H9 (cell line): Measurements from ENCODE around the gene SERPINA10. TPM values are rescaled to one million over a fixed set of nuclear protein-coding genes. Genes with fewer than 3 reads are reported as not detected.

Experiments used
- DNase-seq: peaks from one replicate; pipeline ENCODE4 v3.0.0-alpha.2; 2017
- H2AFZ ChIP-seq: one replicate; pipeline ENCODE4 v1.6.1; 2013; ENCODE audit warnings: mild to moderate bottlenecking, low read length, control low read depth, moderate library complexity
- H2AK5ac ChIP-seq: 2 replicates; pipeline ENCODE4 v1.6.1; 2013; ENCODE audit warnings: low read length, control low read depth, mixed read lengths; ENCODE audit not compliant: insufficient read length
- H2BK120ac ChIP-seq: one replicate; pipeline ENCODE4 v1.6.1; 2013; ENCODE audit warnings: low read depth, mild to moderate bottlenecking, low read length, control low read depth, inconsistent platforms; ENCODE audit not compliant: poor library complexity, severe bottlenecking
- H2BK12ac ChIP-seq: 2 replicates; pipeline ENCODE4 v1.6.1; 2013; ENCODE audit warnings: low read length, control low read depth, mixed read lengths, low read depth; ENCODE audit not compliant: insufficient read length
- H2BK15ac ChIP-seq: 2 replicates; pipeline ENCODE4 v1.6.1; 2013; ENCODE audit warnings: low read depth, low read length, control low read depth
- H2BK20ac ChIP-seq: one replicate; pipeline ENCODE4 v1.6.1; 2013; ENCODE audit warnings: low read depth, mild to moderate bottlenecking, low read length, control low read depth, inconsistent platforms; ENCODE audit not compliant: poor library complexity, severe bottlenecking
- H2BK5ac ChIP-seq: 2 replicates; pipeline ENCODE4 v1.6.1; 2013; ENCODE audit warnings: low read length, control low read depth, mixed read lengths; ENCODE audit not compliant: insufficient read length
- H3K14ac ChIP-seq: 2 replicates; pipeline ENCODE4 v1.6.1; 2013; ENCODE audit warnings: low read length, control low read depth; ENCODE audit not compliant: insufficient read depth
- H3K18ac ChIP-seq: 2 replicates; pipeline ENCODE4 v1.6.1; 2013; ENCODE audit warnings: low read depth, mild to moderate bottlenecking, mixed read lengths, low read length, control low read depth; ENCODE audit not compliant: insufficient read length
- H3K23ac ChIP-seq: 2 replicates; pipeline ENCODE4 v1.6.1; 2013; ENCODE audit warnings: low read length, control low read depth, mixed read lengths, low read depth; ENCODE audit not compliant: insufficient read length
- H3K23me2 ChIP-seq: 2 replicates; pipeline ENCODE4 v1.6.1; 2013; ENCODE audit warnings: low read depth, mild to moderate bottlenecking, mixed read lengths, low read length, control low read depth; ENCODE audit not compliant: insufficient read length, poor library complexity, severe bottlenecking
- H3K27ac ChIP-seq: 2 replicates; pipeline ENCODE4 v1.5.1; 2013; ENCODE audit warnings: low read length, control low read depth, mixed read lengths, low read depth; ENCODE audit not compliant: insufficient read length
- H3K27me3 ChIP-seq: 2 replicates; pipeline ENCODE4 v1.6.1; 2013; ENCODE audit warnings: low read length, control low read depth, inconsistent platforms; ENCODE audit not compliant: insufficient read depth
- H3K4ac ChIP-seq: 2 replicates; pipeline ENCODE4 v1.6.1; 2013; ENCODE audit warnings: low read depth, mild to moderate bottlenecking, control low read depth, inconsistent platforms, low read length, moderate library complexity
- H3K4me1 ChIP-seq: 2 replicates; pipeline ENCODE4 v1.6.1; 2013; ENCODE audit warnings: low read length, control low read depth, inconsistent platforms; ENCODE audit not compliant: insufficient read depth
- H3K4me2 ChIP-seq: 2 replicates; pipeline ENCODE4 v1.6.1; 2013; ENCODE audit warnings: low read length, control low read depth, mixed read lengths; ENCODE audit not compliant: insufficient read length, insufficient read depth
- H3K56ac ChIP-seq: 2 replicates; pipeline ENCODE4 v1.6.1; 2013; ENCODE audit warnings: low read depth, mild to moderate bottlenecking, mixed read lengths, low read length, control low read depth; ENCODE audit not compliant: insufficient read length
- H3K79me1 ChIP-seq: 2 replicates; pipeline ENCODE4 v1.6.1; 2013; ENCODE audit warnings: low read depth, mild to moderate bottlenecking, moderate library complexity, low read length, control low read depth, inconsistent platforms; ENCODE audit not compliant: insufficient read depth, poor library complexity, severe bottlenecking
- H3K79me2 ChIP-seq: 2 replicates; pipeline ENCODE4 v1.6.1; 2013; ENCODE audit warnings: low read length, control low read depth, inconsistent platforms; ENCODE audit not compliant: insufficient read depth
- H3K9ac ChIP-seq: 2 replicates; pipeline ENCODE4 v1.6.1; 2013; ENCODE audit warnings: low read length, control low read depth, mixed read lengths; ENCODE audit not compliant: insufficient read length; ENCODE audit errors: extremely low read depth
- H3K9me3 ChIP-seq: one replicate; pipeline ENCODE4 v1.6.1; 2013; ENCODE audit warnings: low read depth, low read length, inconsistent platforms; ENCODE audit not compliant: control insufficient read depth
- H3T11ph ChIP-seq: one replicate; pipeline ENCODE4 v1.6.1; 2013; ENCODE audit warnings: mild to moderate bottlenecking, low read length, control low read depth, inconsistent platforms
- H4K20me1 ChIP-seq: one replicate; pipeline ENCODE4 v1.6.1; 2013; ENCODE audit not compliant: control insufficient read depth, insufficient read length, insufficient read depth
- H4K5ac ChIP-seq: 2 replicates; pipeline ENCODE4 v1.6.1; 2013; ENCODE audit warnings: low read depth, mild to moderate bottlenecking, mixed read lengths, low read length, control low read depth; ENCODE audit not compliant: insufficient read length
- H4K8ac ChIP-seq: replicated peaks from 2 replicates; pipeline ENCODE4 v1.6.1; 2013; ENCODE audit warnings: low read length, control low read depth, mixed read lengths, low read depth; ENCODE audit not compliant: insufficient read length
- H4K91ac ChIP-seq: 2 replicates; pipeline ENCODE4 v1.6.1; 2013; ENCODE audit warnings: low read depth, mild to moderate bottlenecking, moderate library complexity, mixed read lengths, low read length, control low read depth; ENCODE audit not compliant: insufficient read length
- H3K27ac Mint-ChIP-seq, 3 experiments: 2 replicates in 2 of 3; 3 replicates in 1 of 3; pipeline ENCODE4 v1.8.0; 2020 to 2021; ENCODE audit warnings: mixed read lengths in 3 of 3, mild to moderate bottlenecking in 1 of 3, moderate library complexity in 1 of 3
- H3K27me3 Mint-ChIP-seq: 2 replicates; pipeline ENCODE4 v1.8.0; 2021; ENCODE audit warnings: low read depth, mild to moderate bottlenecking, moderate library complexity, mixed read lengths
- H3K36me3 Mint-ChIP-seq, 3 experiments: 2 replicates in 2 of 3; 3 replicates in 1 of 3; pipeline ENCODE4 v1.8.0; 2020 to 2021; ENCODE audit warnings: low read depth in 3 of 3, mixed read lengths in 3 of 3; ENCODE audit not compliant: insufficient read depth in 1 of 3
- H3K4me1 Mint-ChIP-seq, 2 experiments: 2 replicates each; pipeline ENCODE4 v1.8.0; 2020; ENCODE audit warnings: mixed read lengths in 2 of 2
- H3K4me3 Mint-ChIP-seq, 2 experiments: 2 replicates in 1 of 2; 3 replicates in 1 of 2; pipeline ENCODE4 v1.8.0; 2020 to 2021; ENCODE audit warnings: mild to moderate bottlenecking in 2 of 2, mixed read lengths in 2 of 2, moderate library complexity in 1 of 2
- H3K9me3 Mint-ChIP-seq, 2 experiments: 2 replicates in 1 of 2; 3 replicates in 1 of 2; pipeline ENCODE4 v1.8.0; 2020; ENCODE audit warnings: mild to moderate bottlenecking in 2 of 2, mixed read lengths in 2 of 2, moderate library complexity in 1 of 2
- WGBS: extraction: QIAGEN DNeasy Blood & Tissue Kit; methylation state at CpG from one replicate; pipeline ENCODE4 v1.1.7; 2013; ENCODE audit warnings: missing lambda C conversion rate, low lambda C conversion rate, mixed read lengths; ENCODE audit not compliant: insufficient read length; ENCODE audit errors: extremely low coverage; 5-methylcytosine and 5-hydroxymethylcytosine counted together
- total RNA-seq: library from RNA; stranded (reverse); gene quantifications from 2 replicates; pipeline ENCODE4 v1.2.1, GENCODE V29; 2021
- TF ChIP-seq, protein P1 (sequence below): fragments of 200-600 bp; sonication (generic); conservative IDR thresholded peaks from 3 replicates; pipeline ENCODE4 v1.8.0; 2021; ENCODE audit warnings: antibody characterized with exemption, mild to moderate bottlenecking

Gene SERPINA10
- total RNA-seq, 1 experiment from 2014 or later, result not detected

DNA sequence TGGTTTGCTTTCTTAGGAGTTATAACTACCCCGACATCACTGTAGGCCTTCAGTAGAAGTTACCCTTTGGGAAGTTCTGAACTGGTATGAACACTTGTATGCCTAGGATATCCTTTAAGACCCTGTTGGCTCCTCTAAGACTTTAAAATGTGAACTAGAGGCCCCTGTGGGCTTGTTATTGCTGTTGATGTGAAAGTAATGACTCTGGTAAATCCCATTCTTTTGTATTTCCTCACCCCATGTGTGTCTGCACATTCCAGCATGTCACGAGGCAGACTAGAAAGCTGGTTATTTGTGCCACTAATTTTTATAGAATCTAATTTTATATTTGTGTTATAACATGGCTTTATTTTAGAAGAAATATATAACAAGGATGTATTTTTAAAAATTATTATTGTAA, 48.9 kb downstream of the SERPINA10 start:
- Histone ChIP-seq H2AFZ (no peak overlapping the region), H3K4me1 (no peaks in the 10 kb centered on the region), H4K8ac (no peak overlapping the region), H3K14ac (no peak overlapping the region), H2BK120ac (no peak overlapping the region), H2BK5ac (no peak overlapping the region), H3T11ph (no peak overlapping the region), H4K20me1 (no peaks in the 10 kb centered on the region), H3K27ac (no peak overlapping the region), H3K23me2 (no peaks in the 10 kb centered on the region), H2BK15ac (no peak overlapping the region), H2AK5ac (no peak overlapping the region), H3K4me2 (no peak overlapping the region), H3K27me3 (no peaks in the 10 kb centered on the region), H3K79me2 (no peaks in the 10 kb centered on the region), H2BK20ac (no peak overlapping the region), H3K23ac (no peak overlapping the region), H3K79me1 (no peaks in the 10 kb centered on the region), H3K4ac (no peak overlapping the region), H2BK12ac (no peak overlapping the region), H3K9me3 (no peaks in the 10 kb centered on the region), H3K18ac (no peak overlapping the region), H4K91ac (no peak overlapping the region), H3K9ac (no peak overlapping the region), H4K5ac (no peak overlapping the region), H3K56ac (no peak overlapping the region)
- no peaks in the 10 kb centered on the region for H3K27me3 Mint-ChIP-seq
- TF ChIP-seq, protein P1, sequence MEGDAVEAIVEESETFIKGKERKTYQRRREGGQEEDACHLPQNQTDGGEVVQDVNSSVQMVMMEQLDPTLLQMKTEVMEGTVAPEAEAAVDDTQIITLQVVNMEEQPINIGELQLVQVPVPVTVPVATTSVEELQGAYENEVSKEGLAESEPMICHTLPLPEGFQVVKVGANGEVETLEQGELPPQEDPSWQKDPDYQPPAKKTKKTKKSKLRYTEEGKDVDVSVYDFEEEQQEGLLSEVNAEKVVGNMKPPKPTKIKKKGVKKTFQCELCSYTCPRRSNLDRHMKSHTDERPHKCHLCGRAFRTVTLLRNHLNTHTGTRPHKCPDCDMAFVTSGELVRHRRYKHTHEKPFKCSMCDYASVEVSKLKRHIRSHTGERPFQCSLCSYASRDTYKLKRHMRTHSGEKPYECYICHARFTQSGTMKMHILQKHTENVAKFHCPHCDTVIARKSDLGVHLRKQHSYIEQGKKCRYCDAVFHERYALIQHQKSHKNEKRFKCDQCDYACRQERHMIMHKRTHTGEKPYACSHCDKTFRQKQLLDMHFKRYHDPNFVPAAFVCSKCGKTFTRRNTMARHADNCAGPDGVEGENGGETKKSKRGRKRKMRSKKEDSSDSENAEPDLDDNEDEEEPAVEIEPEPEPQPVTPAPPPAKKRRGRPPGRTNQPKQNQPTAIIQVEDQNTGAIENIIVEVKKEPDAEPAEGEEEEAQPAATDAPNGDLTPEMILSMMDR, result no peak
- DNase-seq, result no peak
- peaks cover 0 to 13% (median 6%) of the 10 kb centered on the region in 3 experiments; a peak in 4 of 7 replicates for H3K36me3 Mint-ChIP-seq
- H3K27ac Mint-ChIP-seq, result no peak overlapping the region
- H3K4me1 Mint-ChIP-seq, result no peaks in the 10 kb centered on the region
- no peak overlapping the region for H3K4me3 Mint-ChIP-seq
- no peaks in the 10 kb centered on the region for H3K9me3 Mint-ChIP-seq
- WGBS, result no CpG with 5 or more reads among the region's 2 CpGs
